ENCODE measurements around the gene TFCP2L1.

DNA sequence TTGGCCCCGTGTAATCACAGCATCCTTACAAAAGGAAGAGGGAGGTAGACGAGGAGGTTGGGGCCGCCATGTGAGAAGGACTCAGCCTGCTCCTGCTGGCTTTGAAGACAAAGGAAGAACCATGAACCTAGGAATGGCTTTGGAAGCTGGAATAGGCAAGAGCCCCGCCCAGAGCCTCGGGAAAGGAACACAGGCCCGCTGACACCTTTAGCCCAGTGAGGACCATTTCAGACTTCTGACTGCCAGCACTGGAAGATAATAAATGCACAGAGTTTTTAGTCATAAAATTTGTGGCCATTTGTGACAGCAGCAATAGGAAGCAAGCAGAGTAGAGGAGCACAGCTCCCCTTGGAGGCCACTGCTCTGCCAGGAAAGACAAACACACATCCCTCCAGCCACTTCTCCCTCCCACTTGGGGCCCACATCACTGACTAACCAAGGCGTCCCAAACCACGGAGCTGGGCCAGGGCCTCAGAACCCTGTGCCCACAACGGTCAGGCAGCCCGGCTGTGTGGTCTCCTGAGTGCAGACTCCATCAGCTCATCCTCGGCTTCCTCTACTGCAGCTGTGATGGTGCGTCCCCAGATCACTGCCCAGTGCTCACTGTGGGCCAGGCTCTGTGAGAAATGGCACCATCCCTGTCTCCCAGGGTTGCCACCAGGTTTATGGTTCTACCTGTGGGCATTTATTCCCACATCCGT, 39.7 kb downstream of the TFCP2L1 start:
- no peak for TF ChIP-seq CTCF (IDR thresholded peaks at IDR 0.05)
- no peak for TF ChIP-seq POLR2A (IDR thresholded peaks at IDR 0.05)
